ENCODE results near the gene CITED2. TPM values are rescaled to one million over a fixed set of nuclear protein-coding genes. Genes with fewer than 3 reads are reported as not detected.

CITED2 gene
- total and polyA plus RNA-seq, 2 experiments from 2014 or later, result 78.5 to 292 TPM

GRCh38 chr6:139355172-139355571 lies 19.3 kb downstream of the CITED2 start:
- Histone ChIP-seq H3K4me2 (no peak overlapping the region), H3K4me3 (no peak overlapping the region), H3K79me2 (no peaks in the 10 kb centered on the region), H3K36me3 (replicated peaks; ENCODE audit: insufficient read depth, low read depth) (no peaks in the 10 kb centered on the region), H3K27me3 (no peaks in the 10 kb centered on the region), H2AFZ (no peak overlapping the region), H3K9me3 (ENCODE audit: low read depth) (no peaks in the 10 kb centered on the region), H4K20me1 (ENCODE audit: insufficient read depth, poor library complexity, severe bottlenecking) (no peaks in the 10 kb centered on the region), H3K9me2 (replicated peaks; ENCODE audit: insufficient read depth) (no peaks in the 10 kb centered on the region), H3K27ac (no peak overlapping the region), H3K4me1 (ENCODE audit: insufficient read depth) (no peaks in the 10 kb centered on the region)
- no peak for DNase-seq (ENCODE audit: low spot score)
- no peak for TF ChIP-seq EZH2 (IDR thresholded peaks at IDR 0.05; ENCODE audit: borderline replicate concordance)
- TF ChIP-seq EZH2phosphoT487 (IDR thresholded peaks at IDR 0.05; ENCODE audit: low read depth, severe bottlenecking, unreplicated experiment), result no peak
- no peak for TF ChIP-seq CTCF (IDR thresholded peaks at IDR 0.05; ENCODE audit: poor library complexity)
- 92% methylated on average over 2 of the region's 2 CpGs for WGBS (ENCODE audit: low lambda C conversion rate, missing lambda C conversion rate)

GRCh38 chr6:139354189-139354588 lies 20.3 kb downstream of the CITED2 start:
- Histone ChIP-seq H3K4me3 (no peak overlapping the region), H2AFZ (no peak overlapping the region), H3K27ac (no peak overlapping the region), H3K9me3 (ENCODE audit: low read depth) (no peaks in the 10 kb centered on the region), H4K20me1 (ENCODE audit: insufficient read depth, poor library complexity, severe bottlenecking) (no peaks in the 10 kb centered on the region), H3K4me2 (no peak overlapping the region), H3K4me1 (ENCODE audit: insufficient read depth) (no peaks in the 10 kb centered on the region), H3K9me2 (replicated peaks; ENCODE audit: insufficient read depth) (no peaks in the 10 kb centered on the region), H3K79me2 (no peaks in the 10 kb centered on the region), H3K36me3 (replicated peaks; ENCODE audit: insufficient read depth, low read depth) (no peaks in the 10 kb centered on the region), H3K27me3 (no peaks in the 10 kb centered on the region)
- no peak for TF ChIP-seq EZH2 (IDR thresholded peaks at IDR 0.05; ENCODE audit: borderline replicate concordance)
- no peak for TF ChIP-seq EZH2phosphoT487 (IDR thresholded peaks at IDR 0.05; ENCODE audit: low read depth, severe bottlenecking, unreplicated experiment)
- no peak for TF ChIP-seq CTCF (IDR thresholded peaks at IDR 0.05; ENCODE audit: poor library complexity)
- WGBS (ENCODE audit: low lambda C conversion rate, missing lambda C conversion rate), result 83% methylated on average over 4 of the region's 4 CpGs
- DNase-seq (ENCODE audit: low spot score), result no peak

GRCh38 chr6:139349464-139350020 lies 24.9 kb downstream of the CITED2 start:
- no peak overlapping the region for H2AFZ ChIP-seq
- DNase-seq (ENCODE audit: low spot score), result no peak

More at GRCh38 chr6:139349464-139350020, 24.9 kb downstream of the CITED2 start:
- TF ChIP-seq EZH2 (IDR thresholded peaks at IDR 0.05; ENCODE audit: borderline replicate concordance) (no peak), CTCF (IDR thresholded peaks at IDR 0.05; ENCODE audit: poor library complexity) (no peak), EZH2phosphoT487 (IDR thresholded peaks at IDR 0.05; ENCODE audit: low read depth, severe bottlenecking, unreplicated experiment) (no peak)
- Histone ChIP-seq H3K27me3 (no peaks in the 10 kb centered on the region), H3K4me1 (ENCODE audit: insufficient read depth) (no peaks in the 10 kb centered on the region), H3K79me2 (no peaks in the 10 kb centered on the region), H3K9me2 (replicated peaks; ENCODE audit: insufficient read depth) (no peaks in the 10 kb centered on the region), H3K27ac (no peak overlapping the region), H4K20me1 (ENCODE audit: insufficient read depth, poor library complexity, severe bottlenecking) (no peaks in the 10 kb centered on the region), H3K9me3 (ENCODE audit: low read depth) (no peaks in the 10 kb centered on the region), H3K4me3 (no peak overlapping the region), H3K36me3 (replicated peaks; ENCODE audit: insufficient read depth, low read depth) (no peaks in the 10 kb centered on the region), H3K4me2 (no peak overlapping the region)
- WGBS (ENCODE audit: low lambda C conversion rate, missing lambda C conversion rate), result 41% methylated on average over 5 of the region's 5 CpGs

Data from hepatocyte (in vitro differentiated cells).